NCI-H187 (cell line): ENCODE results near the gene H19.

Experiments used
- DNase-seq, 2 experiments: peaks; one replicate each; lab custom pipeline; 2025; lab: John Stamatoyannopoulos, UW

H19 gene

DNA sequence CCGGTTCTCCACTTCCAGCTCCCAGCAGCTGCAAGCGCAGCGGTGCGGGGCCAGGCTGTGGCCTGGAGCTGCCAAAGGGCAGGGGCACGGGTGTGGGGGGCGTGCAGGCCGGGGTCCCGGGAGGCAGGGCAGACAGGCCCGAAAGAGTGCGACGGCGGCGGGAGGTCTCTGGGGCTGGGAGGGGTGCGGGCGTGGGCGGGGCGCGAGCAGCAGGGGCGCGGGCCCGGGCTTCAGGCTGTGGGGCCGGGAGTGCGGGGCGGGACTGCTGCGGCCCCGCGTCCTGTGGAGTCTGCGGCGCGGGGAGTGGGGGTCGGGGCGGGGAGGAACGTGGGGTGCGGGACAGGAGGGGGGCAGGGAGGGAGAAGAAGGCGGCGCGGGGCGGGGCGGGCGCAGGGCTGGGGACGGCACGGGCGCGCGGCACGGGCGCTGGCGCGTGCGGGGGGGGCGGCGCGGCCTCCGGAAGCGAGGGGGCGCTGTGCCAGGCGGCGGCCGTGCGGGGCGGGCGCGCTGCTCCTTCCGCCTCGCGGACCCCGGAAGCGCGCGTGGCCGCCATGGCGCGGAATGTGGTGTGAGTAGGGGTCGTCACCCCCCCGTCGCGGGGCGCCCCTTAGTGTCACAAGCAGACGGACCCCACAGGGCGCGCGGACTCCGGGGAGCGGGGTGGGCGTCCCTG lies 50.7 kb downstream of the H19 start, which contains the start of gene MRPL23:
MRPL23 (plus strand) TSS at position 521 of the 673 bp plus-strand sequence; CDS start at position 552, 31 bp downstream.
- no peak for DNase-seq
